Endothelial cell of hepatic sinusoid (primary cell): ENCODE measurements around the gene CCL20.

ENCODE experiments used
- in situ Hi-C: cut with HindIII; loops from 2 replicates; pipeline ENCODE4 v1.10.0; 2017; ENCODE audit warnings: low sequenced_read_pairs

CCL20 gene

GRCh38 chr2:227799202-227799601 is 14.4 kb upstream of the CCL20 start:
- in situ Hi-C loops = no loop called here

- in situ Hi-C loops = no loop called here
Observed at GRCh38 chr2:227802882-227803281, 10.8 kb upstream of the CCL20 start.

GRCh38 chr2:227804975-227805374 is 8.7 kb upstream of the CCL20 start:
- in situ Hi-C loops = no loop called here

- in situ Hi-C loops = no loop called here
Observed at GRCh38 chr2:227805578-227805977, 8.1 kb upstream of the CCL20 start.

GRCh38 chr2:227808936-227809335 is 4.7 kb upstream of the CCL20 start:
- in situ Hi-C loops = no loop called here

- in situ Hi-C loops = no loop called here
Observed at GRCh38 chr2:227812001-227812400, 1.6 kb upstream of the CCL20 start.

- in situ Hi-C loops = no loop called here
Observed at GRCh38 chr2:227813229-227813561, 447 bp upstream of the CCL20 start.

- in situ Hi-C loops = no loop called here
Observed at GRCh38 chr2:227815066-227815465, 1.4 kb downstream of the CCL20 start.

GRCh38 chr2:227816507-227817294 is 3.1 kb downstream of the CCL20 start:
- in situ Hi-C loops = no loop called here

GRCh38 chr2:227817336-227817735 is 3.7 kb downstream of the CCL20 start:
- in situ Hi-C loops = no loop called here

- in situ Hi-C loops = no loop called here
Observed at GRCh38 chr2:227817850-227818674, 4.4 kb downstream of the CCL20 start.

GRCh38 chr2:227818675-227819397 is 5.2 kb downstream of the CCL20 start:
- in situ Hi-C loops = no loop called here

GRCh38 chr2:227819398-227819697 is 5.7 kb downstream of the CCL20 start:
- in situ Hi-C loops = no loop called here

GRCh38 chr2:227821043-227821942 is 7.7 kb downstream of the CCL20 start:
- in situ Hi-C loops = loop anchor here (5.0 kb wide), 1 partner anchor 39 kb away; no protein-coding TSS in a partner anchor

GRCh38 chr2:227822416-227823003 is 8.9 kb downstream of the CCL20 start:
- in situ Hi-C loops = loop anchor here (5.0 kb wide), 1 partner anchor 40 kb away; no protein-coding TSS in a partner anchor

GRCh38 chr2:227823922-227824321 is 10.3 kb downstream of the CCL20 start:
- in situ Hi-C loops = loop anchor here (5.0 kb wide), 1 partner anchor 42 kb away; no protein-coding TSS in a partner anchor

GRCh38 chr2:227824711-227825110 is 11.1 kb downstream of the CCL20 start:
- in situ Hi-C loops = loop anchor here (5.0 kb wide), 1 partner anchor 42 kb away; no protein-coding TSS in a partner anchor

- in situ Hi-C loops = no loop called here
Observed at GRCh38 chr2:227826019-227826521, 12.4 kb downstream of the CCL20 start.

- in situ Hi-C loops = no loop called here
Observed at GRCh38 chr2:227826563-227826962, 12.9 kb downstream of the CCL20 start.

GRCh38 chr2:227827143-227827542 is 13.5 kb downstream of the CCL20 start:
- in situ Hi-C loops = no loop called here
